Midbrain (tissue), 1 donor: ENCODE data around the gene EEFSEC.

ENCODE experiments used
- DNase-seq: peaks from one replicate; lab custom pipeline; 2025; lab: John Stamatoyannopoulos, UW

The EEFSEC gene

GRCh38 chr3:128427175-128427857 is 274.0 kb downstream of the EEFSEC start:
- DNase-seq = no peak

- DNase-seq = no peak
These were observed 274.9 kb downstream of the EEFSEC start for GRCh38 chr3:128427872-128428822.

DNA sequence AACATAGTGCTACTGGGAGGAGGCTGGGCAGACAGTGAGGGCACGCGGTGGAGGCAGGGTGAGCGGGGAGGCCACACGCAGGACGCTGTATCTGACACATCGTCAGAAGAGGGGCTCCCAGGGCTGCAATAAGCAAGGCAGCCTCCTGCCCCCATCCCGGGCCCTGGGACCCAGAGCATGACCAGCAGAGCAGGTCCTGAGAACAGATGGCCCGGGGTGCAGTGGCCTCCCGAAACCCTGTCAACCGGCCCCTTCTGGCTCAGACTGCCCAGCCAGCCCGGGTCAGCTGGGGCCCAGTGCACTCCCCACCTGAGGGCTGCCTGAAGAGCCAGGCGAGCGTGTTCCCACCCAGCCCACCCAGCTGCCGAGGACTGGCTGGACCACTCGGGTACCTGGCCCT is 276.0 kb downstream of the EEFSEC start:
- DNase-seq = no peak

GRCh38 chr3:128429751-128430150 is 276.5 kb downstream of the EEFSEC start:
- no peak for DNase-seq

- no peak for DNase-seq
These were observed 277.0 kb downstream of the EEFSEC start for GRCh38 chr3:128430301-128430700.

DNA sequence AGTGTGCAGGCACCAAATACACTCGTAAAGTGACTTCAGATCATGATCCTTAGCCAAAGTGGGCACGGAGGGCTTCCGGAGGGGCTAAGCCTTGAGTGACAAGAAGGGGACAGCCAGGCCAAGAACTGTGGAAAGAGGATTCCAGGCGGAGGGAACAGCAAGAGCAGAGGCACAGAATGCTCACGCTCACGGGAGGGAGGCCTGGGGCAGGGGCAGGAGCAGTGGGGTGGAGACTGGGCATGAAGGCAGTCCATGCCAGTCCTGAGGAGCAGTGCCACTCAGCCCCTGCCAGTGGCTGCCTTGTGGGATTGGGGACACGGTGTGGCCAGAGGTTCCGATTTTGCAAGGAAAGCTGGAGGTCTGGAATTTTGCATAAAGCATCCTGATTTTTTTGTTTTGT is 277.4 kb downstream of the EEFSEC start:
- DNase-seq = no peak

DNA sequence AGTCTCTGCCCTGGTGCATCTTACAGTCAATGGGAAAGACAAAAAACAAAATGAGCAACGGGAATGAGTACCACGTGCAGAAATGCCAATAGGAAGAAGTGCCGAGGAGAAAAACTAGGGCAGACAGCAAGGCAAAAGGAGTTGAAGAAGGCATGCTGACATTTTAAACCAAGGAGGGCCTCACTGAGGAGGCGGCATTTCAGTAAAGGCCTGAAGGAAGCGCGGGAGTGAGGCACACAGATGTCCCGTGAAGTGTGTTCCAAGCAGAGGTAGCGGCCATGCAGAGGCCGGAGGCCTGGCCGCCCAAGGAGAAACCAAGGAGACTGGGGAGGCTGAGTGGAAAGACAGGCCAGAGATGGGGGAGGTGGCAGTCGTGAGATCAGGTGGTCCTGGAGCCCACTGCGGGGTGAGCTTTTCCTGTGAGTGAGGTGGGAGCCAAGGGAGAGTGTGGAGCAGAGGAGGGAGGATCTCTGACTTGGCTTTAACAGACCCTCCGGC is 278.6 kb downstream of the EEFSEC start:
- DNase-seq = no peak

DNA sequence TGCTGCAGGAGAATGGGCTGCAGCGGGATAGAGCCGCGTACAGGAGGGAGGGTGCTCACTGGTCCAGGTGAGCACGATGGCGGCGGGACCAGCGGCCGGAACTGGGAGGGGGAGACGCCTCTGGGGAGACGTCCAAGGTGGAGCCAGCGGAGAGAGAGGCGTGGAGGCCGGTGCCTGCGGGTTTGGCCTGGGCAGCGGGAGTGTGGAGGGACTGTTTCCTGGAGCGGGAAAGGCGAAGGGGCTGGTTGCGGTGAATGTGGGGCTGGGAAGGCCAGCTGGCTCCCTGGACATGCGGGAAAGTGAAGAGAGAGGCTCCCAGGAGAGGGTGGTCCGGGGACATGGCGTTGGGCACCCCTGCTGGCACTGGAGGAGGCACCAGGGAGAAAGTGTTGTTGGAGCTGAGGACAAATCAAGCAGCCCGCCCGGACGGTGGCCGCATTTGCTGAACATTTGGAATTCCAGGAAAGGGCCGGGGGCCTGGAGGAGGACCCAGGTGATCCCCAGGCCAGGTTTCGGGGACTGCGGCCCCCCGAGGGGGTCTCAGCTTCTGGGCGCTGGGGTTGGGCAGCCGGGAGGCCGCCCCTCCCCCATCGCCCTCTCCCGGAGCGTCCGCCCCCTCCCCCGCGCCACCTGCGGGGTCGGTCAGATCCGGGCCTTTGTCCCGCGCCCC is 279.2 kb downstream of the EEFSEC start:
- DNase-seq = no peak

GRCh38 chr3:128432971-128433836 is 279.9 kb downstream of the EEFSEC start:
- DNase-seq = no peak

DNA sequence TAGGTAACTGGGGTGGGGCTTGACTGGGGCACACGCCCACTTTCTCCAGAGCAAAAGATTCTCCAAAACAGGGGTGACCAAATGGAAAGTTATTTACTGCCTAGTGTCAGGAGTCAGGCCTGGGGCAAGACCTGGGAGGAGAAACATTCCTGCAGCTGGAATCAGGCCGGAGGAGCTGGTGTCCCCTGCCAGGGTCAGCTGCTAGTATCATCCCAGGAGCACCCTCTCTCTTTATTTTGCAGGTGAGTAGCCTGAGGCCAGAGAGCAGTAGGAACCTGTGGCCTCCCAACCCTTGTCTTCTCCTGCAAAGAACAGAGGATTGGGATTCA is 280.5 kb downstream of the EEFSEC start:
- no peak for DNase-seq

DNA sequence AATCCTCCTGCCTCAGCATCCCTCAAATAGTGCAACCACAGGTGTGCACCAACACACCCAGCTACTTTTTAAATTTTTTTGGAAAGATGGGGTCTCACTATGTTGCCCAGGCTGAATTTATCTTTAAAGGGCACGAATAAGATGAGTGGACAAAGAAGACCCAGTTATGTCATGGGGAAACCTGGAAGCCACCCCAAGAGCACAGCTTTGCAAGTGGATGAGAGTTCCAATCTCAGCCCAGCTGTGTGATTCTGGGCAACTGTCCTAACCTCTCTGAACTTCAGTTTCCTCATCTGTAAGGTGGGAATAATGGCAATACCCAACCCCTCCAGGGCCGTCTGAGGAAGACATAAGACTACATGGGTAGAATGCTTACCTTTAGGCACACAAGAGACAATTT is 281.2 kb downstream of the EEFSEC start:
- no peak for DNase-seq

- no peak for DNase-seq
These were observed 281.8 kb downstream of the EEFSEC start for GRCh38 chr3:128435058-128435457.

DNA sequence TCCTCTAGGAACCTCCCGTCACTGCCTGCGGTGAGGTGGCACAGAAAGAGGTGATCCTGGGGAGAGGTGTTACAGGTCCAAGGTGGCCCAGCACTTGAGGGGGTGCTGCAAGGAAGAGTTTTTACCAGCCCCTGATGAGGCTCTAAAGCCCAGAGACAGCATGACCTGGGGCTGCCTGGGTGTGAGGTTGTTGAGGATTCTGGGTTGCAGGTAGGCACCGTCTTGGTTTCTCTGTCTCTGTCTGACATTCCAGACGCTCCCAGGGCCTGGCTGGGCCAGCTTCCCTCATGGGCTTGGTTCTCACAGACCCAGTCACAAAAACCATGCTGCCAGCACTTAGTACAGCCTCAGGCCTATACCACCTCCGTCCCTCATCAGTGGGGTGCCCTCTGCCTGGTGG is 282.3 kb downstream of the EEFSEC start:
- no peak for DNase-seq

- no peak for DNase-seq
These were observed 282.9 kb downstream of the EEFSEC start for GRCh38 chr3:128436214-128436613.

DNA sequence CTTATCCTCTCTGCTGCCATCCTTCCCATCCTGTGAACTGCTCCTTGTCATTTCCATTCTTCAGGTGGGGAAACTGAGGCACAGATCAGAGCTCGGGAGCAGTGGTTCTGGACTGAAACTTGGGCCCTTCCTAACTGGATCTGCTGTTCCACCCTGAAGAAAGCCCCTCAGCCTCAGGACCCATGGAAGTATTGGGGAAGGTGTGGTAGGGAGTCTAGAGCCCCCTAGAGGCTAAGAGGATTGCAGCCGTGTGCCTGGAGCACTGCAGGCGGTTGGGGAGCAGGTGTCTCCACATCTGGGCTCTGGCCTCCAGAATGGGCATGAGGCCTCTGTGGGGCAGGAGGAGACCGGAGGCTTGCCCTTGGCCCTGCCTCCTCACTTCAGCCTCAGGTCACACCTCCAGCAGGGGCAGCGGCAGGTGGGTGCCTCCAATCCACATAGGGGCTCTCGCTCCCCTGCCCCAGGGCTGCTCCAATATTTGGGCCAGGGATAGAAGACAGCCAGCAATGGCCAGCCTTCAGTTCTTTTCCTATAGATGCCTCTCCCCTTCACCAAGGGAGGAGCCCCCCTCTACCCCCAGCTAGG is 285.3 kb downstream of the EEFSEC start:
- DNase-seq = no peak

GRCh38 chr3:128439226-128439625 is 285.9 kb downstream of the EEFSEC start:
- DNase-seq = no peak

DNA sequence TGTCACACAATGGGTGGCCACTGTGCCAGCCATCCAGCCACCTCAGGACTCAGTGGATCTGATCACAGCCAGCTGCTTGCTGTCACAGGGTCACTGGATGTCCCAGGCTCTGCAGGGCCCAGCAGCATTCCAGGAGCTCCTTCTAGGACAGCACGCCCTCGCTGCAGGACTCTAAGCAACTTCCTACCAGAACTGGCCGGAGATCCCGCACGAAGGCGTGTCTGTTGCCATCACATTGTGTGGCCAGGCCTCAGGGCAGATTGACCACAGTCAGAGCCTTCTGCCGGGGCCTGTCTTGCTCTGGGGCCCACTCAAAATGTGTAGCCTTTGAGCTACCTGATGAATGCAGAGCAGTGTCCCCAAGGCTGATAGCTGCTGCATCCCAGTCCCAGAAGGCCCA is 288.8 kb downstream of the EEFSEC start:
- no peak for DNase-seq

DNA sequence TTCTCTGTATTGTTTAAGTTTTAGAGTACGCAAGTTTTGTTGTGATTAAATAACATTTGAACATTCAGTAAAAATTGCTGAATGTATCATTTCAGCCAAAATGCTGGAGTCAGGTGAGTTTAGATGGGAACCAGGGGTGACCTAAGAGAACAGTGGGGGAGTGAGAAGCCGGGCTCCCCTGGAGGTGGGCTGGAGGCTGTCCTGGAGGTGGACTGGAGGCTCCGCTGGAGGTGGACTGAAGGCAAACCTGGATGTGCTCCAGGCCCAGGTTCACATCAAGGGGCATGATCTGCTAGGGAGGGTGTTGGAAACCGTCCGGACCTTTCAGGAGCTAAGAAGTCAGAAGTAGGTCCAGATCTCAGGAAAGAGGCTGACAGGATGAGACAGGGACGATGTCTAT is 289.7 kb downstream of the EEFSEC start:
- DNase-seq = no peak

DNA sequence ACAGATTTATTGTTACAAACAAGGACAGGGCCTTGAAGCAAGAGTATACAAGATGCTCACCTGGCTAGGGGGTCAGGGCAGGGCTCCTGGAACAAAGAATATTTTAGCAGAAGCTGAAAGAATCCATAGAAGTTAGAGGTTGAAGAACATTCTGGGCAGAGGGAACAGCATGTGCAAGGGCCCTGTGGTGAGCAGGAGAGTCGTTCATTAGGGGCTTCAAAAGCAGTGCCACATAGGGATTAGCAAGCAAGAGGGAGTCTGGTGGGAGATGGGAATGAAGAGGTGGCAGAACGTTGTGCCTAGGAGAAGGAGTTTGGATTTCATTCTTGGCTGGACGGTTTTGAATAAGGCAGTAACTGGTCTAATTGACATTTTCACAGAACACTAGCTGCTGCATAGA is 290.5 kb downstream of the EEFSEC start:
- DNase-seq = no peak

DNA sequence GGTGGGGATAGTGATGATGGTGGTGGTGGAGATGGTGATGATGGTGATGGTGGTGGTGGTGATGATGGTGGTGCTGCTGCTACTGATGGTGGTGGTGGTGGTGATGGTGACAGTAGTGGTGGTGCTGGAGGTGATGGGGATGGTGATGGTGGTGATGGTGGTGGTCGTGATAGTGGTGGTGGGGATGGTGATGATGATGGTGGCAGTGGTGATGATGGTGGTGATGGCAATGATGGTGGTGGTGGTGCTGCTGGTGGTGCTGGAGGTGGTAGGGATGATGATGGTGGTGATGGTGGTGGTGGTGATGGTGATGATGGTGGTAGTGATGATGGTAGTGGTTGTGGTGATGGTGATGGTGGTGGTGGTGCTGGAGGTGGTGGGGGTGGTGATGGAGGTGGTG is 292.1 kb downstream of the EEFSEC start:
- no peak for DNase-seq

DNA sequence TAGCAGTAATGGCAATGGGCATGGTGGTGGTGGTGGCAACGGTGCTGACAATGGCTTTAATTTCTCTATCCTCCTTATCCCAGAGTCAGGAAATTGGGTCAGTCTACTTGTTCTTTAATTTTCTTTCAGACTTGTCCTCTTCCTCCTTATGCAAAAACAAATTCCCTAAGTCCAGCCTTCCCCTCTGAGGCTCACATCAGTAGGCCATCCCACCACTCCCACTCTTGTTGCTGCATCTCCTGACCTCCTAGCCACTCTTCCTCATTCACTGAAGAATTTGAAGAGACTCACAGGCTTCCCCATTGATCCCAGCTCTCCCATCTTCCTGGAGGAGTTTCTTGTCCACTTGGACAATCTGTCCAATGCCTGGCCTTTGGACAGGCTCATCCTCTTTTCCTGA is 293.5 kb downstream of the EEFSEC start:
- no peak for DNase-seq
